ENCODE data around the gene IER2. TPM values are rescaled to one million over a fixed set of nuclear protein-coding genes. Genes with fewer than 3 reads are reported as not detected.

IER2 gene
- 54.7 and 70.7 TPM in 2 replicates for total RNA-seq

GRCh38 chr19:13150187-13150930 lies at the start of gene IER2, which contains the start of gene STX10:
Gene IER2 (plus strand): TSS chr19:13150411. CDS start chr19:13153187, 2,776 bp downstream.
Gene STX10 (minus strand): TSS chr19:13150375. CDS start chr19:13150173, 202 bp downstream.

GRCh38 chr19:13102666-13103580 lies 47.3 kb upstream of the IER2 start, which contains the start of gene LYL1:
Gene LYL1 (minus strand): TSS chr19:13102858. CDS start chr19:13101171, 1,687 bp downstream.

GRCh38 chr19:13116282-13117175 lies 33.7 kb upstream of the IER2 start, which contains the start of gene TRMT1:
Gene TRMT1 (minus strand): TSS chr19:13116740. CDS start chr19:13116399, 341 bp downstream.

GRCh38 chr19:13117772-13118423 lies 32.3 kb upstream of the IER2 start, which contains the start of gene NACC1:
Gene NACC1 (plus strand): TSS chr19:13118264. CDS start chr19:13135208, 16,944 bp downstream.

Other genes with a start within 250 kb of the IER2 start
- gene SYCE2, start 231.1 kb upstream of the IER2 start, total RNA-seq: not detected in 2 replicates
- gene FARSA, start 216.7 kb upstream of the IER2 start, total RNA-seq: 48.9 and 49.0 TPM in 2 replicates
- 877 and 947 TPM in 2 replicates for gene CALR, start 211.8 kb upstream of the IER2 start, total RNA-seq
- gene RAD23A, start 204.5 kb upstream of the IER2 start, total RNA-seq: 50.0 and 60.2 TPM in 2 replicates
- 36.5 and 43.0 TPM in 2 replicates for gene GADD45GIP1, start 193.2 kb upstream of the IER2 start, total RNA-seq
- gene DAND5, start 180.8 kb upstream of the IER2 start, total RNA-seq: not detected in 2 replicates
- 122 and 124 TPM in 2 replicates for gene NFIX, start 154.9 kb upstream of the IER2 start, total RNA-seq
- gene LYL1, start 47.6 kb upstream of the IER2 start, total RNA-seq: 0.29 and 0.44 TPM in 2 replicates
- gene TRMT1, start 33.7 kb upstream of the IER2 start, total RNA-seq: 20.6 and 31.8 TPM in 2 replicates
- gene NACC1, start 32.1 kb upstream of the IER2 start, total RNA-seq: 38.7 and 39.3 TPM in 2 replicates
- gene STX10, start within 50 bp of the IER2 start, total RNA-seq: 38.6 and 41.6 TPM in 2 replicates

All from cardiac ventricle fibroblast (primary cell).